GM18511 (cell line): ENCODE results near the gene ZDHHC8.

Experiments used
- ATAC-seq: cut with Tn5 transposase; IDR thresholded peaks from one replicate; pipeline ENCODE4 v1.9.1; 2021; ENCODE audit warnings: mild to moderate bottlenecking, moderate library complexity; ENCODE audit not compliant: unreplicated experiment

Gene ZDHHC8

DNA sequence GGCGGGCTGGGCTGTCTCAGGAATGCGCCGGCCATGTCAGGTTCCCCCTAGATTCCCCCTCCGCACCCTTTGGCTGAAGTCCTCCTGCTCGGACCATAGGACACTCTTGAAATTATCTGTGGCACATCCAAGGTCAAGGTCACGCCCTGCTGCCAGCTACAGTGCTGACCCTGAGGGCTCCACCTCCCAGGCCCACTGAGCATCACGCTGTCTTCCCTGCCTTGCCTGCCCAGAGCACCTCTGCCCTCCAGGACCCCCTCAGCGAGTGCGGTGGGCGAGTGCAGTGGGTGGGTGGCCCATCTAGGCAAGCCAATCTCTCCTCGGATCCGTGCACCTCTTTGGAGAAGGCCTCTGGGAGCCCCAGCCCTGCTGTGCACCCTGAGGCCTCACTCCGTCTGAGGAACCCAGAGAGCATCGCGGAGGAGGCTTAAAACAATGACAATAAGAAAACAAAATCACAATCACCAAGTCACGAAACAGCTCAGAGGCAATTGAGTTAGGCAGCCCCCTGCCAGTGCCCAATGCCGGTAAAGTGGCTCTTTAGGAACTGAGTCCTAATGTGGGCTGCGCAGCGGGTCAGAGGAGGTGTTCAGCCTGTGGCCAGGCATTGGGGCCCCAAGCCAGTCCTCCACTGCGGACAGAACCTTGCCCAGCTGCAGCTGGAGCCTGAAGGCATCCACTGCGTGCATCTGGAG, 45.8 kb downstream of the ZDHHC8 start:
- ATAC-seq, result no peak

DNA sequence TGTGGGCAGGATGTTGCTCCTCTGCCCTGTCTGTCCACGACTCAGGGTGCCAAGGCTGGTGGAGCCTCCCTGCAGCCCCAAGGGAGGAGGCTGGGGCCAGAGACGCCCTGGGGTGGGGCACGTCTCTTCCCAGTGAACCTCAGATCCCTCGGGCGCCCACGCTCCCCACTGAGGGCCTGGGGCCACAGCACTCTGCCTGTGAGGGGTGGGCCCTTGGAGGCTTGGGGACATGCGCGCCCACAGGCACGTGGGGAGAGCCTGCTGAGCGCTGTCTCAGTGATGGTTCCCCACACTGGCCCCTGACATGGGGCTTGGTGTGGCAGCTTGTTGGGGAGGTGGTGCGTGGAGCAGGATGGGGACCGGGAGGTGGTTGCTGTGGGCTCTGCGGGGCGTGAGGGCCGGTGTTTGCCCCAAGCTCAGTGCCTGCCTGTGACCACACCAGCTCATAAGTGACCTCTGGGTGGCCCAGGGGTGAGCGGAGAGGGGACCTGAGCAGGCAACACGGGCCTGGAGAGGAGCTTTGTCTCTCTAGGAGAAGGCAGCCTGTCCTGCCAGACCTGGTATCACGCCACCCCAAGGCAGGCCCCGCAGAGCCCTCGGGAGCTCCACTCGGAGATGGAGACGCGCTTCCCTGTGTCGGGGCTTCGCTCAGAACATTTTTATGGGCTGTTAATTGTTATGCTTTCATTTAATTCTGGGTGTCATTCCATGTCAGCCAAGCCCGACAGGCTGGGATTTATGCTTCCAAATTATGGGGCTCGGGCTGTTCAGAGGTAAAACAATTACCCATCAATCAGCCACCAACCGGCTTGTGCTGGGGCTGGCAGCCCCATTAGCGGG, 46.7 kb downstream of the ZDHHC8 start:
- ATAC-seq, result no peak

- ATAC-seq, result no peak
These were observed 47.3 kb downstream of the ZDHHC8 start for GRCh38 chr22:20178915-20179227.

GRCh38 chr22:20179455-20180244, 48.0 kb downstream of the ZDHHC8 start:
- ATAC-seq, result no peak

DNA sequence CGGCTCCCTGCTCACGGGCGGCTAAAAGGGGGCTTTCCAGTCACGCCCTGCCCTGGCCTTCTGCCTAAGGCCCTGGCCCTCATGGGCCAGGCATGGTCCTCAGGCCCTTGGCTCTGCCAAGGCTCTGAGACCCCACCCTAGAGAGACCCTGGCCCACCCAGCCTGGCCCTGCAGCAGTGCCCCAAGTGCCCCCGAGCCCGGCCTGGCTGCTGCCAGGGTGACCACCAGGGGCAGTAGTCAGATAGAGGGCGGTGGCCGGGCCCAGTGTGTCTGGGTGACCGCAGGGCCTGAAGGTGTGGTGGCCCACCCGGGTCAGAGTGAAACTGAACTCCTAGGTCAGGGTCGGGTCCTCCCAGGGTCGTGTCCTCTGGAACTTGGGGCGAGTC, 48.6 kb downstream of the ZDHHC8 start:
- no peak for ATAC-seq

GRCh38 chr22:20180640-20181039, 49.0 kb downstream of the ZDHHC8 start:
- ATAC-seq, result no peak

GRCh38 chr22:20181194-20181883, 49.7 kb downstream of the ZDHHC8 start:
- ATAC-seq, result no peak

- ATAC-seq, result no peak
These were observed 50.3 kb downstream of the ZDHHC8 start for GRCh38 chr22:20181884-20182236.

GRCh38 chr22:20182365-20182764, 50.8 kb downstream of the ZDHHC8 start:
- no peak for ATAC-seq

DNA sequence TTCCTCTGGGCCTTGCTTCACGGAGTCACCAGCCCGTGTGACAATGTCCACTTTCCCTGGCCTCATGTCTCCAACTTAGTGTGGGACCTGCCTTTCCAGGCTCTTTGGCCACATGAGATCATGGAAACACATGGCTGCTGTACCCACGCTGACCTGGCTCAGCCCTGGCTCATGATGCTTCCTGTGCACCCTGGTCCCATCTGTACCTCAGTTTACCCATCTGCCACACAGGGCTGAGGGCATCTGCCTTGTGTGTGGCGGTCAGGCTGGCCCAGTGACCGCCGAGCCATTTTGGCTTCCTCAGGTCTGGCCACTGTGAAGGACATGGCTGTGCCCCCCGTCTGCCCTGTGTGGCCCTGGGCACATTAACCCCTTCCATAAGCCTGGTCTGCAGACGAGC, 51.5 kb downstream of the ZDHHC8 start:
- no peak for ATAC-seq

DNA sequence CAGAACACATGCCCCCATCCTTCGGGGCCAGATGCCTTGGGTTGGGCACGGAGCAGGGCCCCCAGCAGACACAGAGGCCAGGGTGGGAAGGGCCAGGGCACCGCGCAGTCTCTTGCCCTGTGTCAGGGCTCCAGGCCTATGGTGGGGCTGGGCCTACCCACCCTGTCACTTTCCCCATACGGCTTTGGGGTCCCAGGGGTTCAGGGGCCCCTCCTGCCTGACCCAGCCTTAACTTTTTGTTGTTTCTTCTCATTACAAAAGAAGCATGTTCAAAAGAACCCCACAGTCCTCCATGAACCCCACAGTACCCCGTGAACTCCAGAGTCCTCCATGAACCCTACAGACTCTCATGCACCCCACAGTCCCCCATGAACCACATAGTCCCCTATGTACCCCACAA, 52.2 kb downstream of the ZDHHC8 start:
- no peak for ATAC-seq

- ATAC-seq, result no peak
These were observed 53.0 kb downstream of the ZDHHC8 start for GRCh38 chr22:20184501-20185165.

DNA sequence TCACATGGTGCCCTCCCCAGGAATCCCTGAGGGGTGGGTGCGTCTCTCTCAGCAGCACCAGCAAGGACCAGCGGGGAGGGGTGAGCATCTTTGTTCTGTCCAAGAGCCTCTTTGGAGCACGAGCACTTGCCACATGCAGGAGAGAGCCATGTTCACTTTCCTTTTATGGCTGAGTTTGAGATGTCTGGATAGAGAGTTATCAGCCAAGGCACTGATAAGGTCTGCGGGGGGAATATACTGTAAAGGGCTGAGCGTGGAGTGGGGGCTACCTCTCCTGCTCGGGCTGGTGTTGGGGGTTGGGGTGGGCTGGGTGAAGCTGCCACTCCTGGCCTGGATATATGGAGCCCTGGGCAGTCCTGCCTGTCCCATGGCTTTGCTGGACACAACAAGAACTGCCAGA, 54.1 kb downstream of the ZDHHC8 start:
- no peak for ATAC-seq

GRCh38 chr22:20186183-20186870, 54.7 kb downstream of the ZDHHC8 start:
- ATAC-seq, result no peak

DNA sequence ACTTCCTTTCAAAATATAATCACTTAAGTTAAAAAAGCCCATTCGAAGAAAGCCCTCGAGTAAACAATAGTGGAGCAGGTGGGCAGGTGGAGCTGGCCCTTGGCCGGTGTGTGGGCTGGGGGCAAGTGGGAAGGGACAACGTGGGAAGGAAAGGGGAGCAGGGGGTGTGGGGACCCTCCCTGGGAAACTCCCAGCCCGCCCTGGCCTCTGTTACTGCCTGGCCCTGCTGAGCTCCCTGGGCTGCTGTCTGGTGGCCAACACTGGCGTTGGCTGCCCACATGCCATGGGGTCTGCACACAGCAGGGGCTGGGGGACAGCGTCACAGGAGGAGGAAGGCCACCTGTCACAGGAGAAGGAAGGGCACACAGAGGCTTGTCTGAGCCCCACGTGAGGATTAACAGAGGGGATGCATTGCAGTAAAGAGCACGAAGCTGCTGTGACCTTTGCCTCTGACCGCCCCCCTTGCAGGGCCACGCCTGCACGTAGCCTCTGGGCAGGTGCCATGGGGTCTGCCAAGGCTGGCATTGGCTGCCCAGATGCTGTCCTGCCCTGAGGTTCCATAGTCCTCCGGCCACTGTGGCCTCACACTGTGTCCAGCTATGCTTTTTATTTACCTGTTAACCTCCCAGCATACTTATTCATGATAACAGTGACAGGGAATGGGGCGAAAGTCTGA, 55.4 kb downstream of the ZDHHC8 start:
- ATAC-seq, result no peak

GRCh38 chr22:20187777-20188566, 56.4 kb downstream of the ZDHHC8 start:
- no peak for ATAC-seq

- ATAC-seq, result no peak
These were observed 56.9 kb downstream of the ZDHHC8 start for GRCh38 chr22:20188567-20188877.

DNA sequence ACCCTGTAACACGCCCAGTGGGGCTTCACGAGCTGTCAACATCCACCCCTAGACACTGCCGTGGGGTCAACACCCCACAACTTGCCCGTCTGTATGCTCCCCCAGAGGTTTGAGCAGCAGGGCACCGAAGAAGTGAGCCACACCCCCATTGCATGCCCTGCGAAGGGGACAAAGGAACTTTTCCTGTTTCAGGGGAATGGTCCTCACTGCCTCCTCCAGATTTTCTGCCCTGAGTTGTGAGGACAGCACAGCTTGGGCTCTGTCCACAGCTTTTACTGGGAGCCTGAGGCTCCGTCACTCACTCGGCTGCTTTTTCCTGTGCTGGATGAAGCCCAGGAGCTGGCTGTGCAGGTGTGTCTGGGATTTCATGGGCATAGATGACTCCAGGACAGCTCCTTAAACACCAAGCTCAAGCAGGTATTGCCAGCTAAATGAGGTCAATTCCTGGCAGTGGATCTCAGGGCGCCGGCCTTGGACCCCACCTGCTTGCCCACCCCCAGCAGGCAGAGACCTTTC, 59.5 kb downstream of the ZDHHC8 start:
- ATAC-seq, result no peak

- ATAC-seq, result no peak
These were observed 60.2 kb downstream of the ZDHHC8 start for GRCh38 chr22:20191803-20192202.
